Hematopoietic multipotent progenitor cell treated with erythropoietin and hydrocortisone succinate and interleukin-3 and kit ligand, for 8 days (in vitro differentiated cells): ENCODE measurements around the gene KIF18A.
"Not testable (repeated sequence)": the region's sequence is repeated elsewhere in the genome, so short reads cannot be mapped to it uniquely, and the experiment has no call there.

Source experiments
- DNase-seq: peaks from one replicate; pipeline ENCODE4 v3.0.0-alpha.2; 2015

The KIF18A gene

DNA sequence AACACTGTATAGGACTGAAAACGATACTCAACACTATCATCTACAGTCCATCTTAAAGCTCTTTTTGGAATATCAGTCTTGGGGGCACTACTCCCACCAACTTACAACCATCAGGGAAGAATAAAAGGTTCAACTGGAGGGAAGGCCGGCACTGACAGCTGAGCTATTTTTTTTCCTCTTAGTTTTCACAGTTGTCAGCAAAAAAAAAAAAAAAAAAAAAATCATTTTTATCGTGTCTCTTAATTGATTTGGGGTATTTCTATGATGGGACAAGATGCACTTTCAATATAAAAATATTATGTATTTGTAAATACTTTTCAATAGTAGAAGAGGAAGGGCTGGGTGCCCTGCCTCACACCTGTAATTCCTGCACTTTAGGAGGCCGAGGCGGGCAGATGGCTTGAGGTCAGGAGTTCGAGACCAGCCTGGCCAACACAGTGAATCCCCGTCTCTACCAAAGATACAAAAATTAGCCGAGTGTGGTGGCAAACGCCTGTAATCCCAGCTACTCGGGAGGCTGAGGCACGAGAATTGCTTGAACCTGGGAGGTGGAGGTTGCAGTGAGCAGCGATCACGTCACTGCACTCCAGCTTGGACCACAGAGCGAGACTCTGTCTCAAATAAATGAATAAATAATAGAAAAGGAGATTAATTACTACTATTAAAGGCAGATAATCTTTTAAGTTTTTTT, 1.5 kb downstream of the KIF18A start:
- DNase-seq = no peak

DNA sequence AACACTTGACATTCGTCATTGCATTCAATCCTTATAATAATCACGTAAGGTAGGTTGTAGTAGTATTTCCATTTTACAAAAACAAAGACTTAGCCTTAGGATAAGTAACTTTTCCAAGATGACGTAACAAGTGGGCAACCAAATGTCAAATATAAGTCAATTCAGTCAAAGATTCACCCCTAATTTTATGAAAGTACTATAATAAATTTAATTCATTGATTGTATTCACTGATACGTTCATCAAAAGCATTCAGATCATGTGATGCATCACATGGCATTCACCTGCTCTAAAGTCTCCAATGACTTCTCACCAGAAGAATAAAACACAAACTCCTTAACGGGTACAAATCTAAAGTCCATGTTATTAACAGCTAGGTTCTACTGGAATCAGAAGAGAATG, 2.1 kb downstream of the KIF18A start:
- peak; percentile 14 for DNase-seq

- no peak for DNase-seq
These were observed 3.0 kb downstream of the KIF18A start for GRCh38 chr11:28104984-28105383.

- no peak for DNase-seq
These were observed 3.5 kb downstream of the KIF18A start for GRCh38 chr11:28104425-28104824.

DNA sequence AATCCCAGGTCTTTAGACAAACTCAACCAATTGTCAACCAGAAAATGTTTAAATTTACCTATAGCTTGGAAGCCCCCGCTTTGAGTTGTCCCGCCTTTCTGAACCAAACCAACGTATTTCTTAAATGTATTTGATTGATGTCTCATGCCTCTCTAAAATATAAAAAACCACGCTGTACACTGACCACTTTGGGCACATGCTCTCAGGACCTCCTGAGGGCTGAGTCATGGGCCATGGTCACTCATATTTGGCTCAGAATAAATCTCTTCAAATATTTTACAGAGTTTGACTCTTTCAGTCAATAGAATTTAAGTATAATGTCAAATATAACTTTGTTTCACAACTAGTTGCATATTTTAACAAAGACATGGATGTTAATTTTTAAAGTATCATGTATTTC, 5.7 kb downstream of the KIF18A start:
- DNase-seq = not testable (repeated sequence)

- DNase-seq = no peak
These were observed 7.3 kb downstream of the KIF18A start for GRCh38 chr11:28100665-28101064.

GRCh38 chr11:28099715-28100114, 8.2 kb downstream of the KIF18A start:
- no peak for DNase-seq

DNA sequence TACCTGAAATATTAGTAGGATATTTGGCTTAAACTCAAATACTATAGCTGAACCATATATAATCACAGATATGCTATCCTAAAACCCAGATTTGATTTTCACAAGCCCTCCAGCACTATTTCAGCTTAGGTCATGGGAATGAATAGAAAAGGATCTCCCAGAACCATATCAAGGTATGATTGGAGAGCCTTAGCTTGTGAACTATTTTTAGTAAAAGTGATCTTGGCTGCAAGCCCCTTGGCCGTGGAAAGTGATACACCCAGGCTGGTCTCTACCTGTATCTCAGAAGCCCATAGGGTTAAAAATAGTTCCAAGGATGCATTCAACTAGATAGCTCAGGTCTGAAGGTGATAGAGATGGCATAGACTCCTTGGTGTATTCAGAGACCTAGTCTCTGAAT, 9.7 kb downstream of the KIF18A start:
- DNase-seq = no peak

DNA sequence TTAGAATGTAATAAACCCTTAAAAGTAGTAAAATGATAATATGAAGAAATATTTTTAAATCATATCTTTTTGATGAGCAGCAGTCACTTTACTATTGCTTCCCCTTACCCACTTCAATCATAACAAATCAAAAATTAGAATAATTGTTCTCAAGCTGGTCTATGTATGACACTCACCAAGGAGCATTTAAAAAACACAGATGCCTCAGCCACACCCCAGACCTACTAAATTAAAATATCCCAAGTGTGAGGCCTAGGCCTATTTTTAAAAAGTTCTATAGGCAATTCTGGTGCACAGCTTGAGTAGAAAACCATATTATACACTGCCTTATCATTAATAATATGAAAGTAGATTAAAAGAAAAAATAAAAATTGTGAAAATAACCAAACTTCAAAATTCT, 15.2 kb downstream of the KIF18A start:
- DNase-seq = no peak

DNA sequence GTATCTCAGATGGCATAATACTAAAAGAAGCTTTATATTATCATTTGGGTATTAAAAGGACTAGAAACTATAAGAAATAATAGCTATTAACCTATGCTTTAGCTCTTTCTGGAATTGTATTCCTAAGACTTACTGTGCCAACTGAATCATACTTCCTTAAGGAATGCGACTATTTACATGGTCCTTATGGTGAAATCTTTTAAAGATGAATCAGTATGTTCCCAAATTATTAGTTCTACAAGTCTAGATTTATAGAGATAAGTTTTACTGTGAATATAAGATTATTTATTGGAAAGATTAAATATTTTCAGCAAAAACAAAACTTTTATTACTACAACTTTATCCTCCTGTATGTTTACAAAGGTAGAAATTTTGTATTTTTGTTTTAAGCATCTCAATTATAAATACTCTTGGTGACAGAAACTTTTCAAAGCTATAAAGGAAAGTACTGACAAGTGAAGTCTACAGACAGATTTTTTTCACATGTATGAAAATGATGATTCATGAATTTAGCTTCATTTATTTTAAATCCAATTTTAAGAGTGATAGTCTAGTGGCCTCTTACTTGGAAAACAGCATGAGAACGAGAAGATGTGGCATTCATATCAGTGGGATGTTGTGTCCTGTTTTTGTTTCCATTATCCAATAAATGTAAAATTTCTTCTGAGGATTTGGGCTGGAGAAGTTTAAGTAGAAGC, 17.8 kb downstream of the KIF18A start:
- no peak for DNase-seq

DNA sequence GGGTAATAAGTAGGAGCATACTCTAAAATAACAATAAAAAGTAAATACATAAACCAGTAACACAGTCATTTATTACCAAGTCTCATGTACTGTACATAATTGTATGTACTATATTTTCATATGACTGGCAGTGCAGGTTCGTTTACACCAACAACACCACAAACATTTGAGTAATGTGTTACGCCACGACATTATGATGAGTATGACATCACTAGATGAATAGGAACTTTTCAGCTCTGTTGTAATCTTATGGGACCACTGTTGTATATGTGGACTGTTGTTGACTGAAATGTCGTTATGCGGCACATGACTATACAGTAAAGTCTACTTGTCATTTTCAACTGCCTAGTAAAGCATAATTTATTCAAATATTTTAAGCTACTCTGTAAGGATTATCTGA, 18.6 kb downstream of the KIF18A start:
- DNase-seq = no peak

DNA sequence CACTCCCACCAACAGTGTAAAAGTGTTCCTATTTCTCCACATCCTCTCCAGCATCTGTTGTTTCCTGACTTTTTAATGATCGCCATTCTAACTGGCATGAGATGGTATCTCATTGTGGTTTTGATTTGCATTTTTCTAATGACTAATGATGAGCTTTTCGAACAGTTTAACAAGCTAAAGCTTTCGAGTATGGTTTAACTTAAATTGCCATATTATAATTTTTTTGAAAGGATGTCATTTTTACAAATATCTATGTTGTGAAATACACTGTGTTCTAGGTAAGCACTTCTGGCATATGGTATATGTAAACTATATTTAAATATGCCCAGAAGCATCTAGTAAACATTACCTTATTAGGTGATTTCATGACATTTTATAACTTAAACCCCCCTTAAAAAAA, 20.3 kb downstream of the KIF18A start:
- not testable (repeated sequence) for DNase-seq

- DNase-seq = not testable (repeated sequence)
These were observed 20.8 kb downstream of the KIF18A start for GRCh38 chr11:28087192-28087591.

DNA sequence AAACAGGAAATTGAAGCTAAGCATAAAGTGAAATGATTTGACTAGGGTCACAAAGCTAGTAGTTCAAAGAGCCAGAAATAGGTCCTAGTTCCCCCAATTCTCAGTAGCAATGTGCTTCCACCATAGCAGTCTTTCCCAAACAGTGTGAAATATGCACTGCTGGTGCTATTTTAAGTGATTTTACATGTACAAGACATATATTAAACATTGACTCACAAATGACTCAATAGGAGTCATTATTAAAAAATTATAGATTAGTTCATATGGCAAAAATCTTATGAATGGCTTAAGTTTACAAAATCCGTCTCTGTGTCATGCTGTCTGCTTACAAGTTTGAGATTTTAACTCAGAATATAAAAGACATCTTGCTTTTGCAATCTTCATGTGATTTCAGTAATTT, 21.4 kb downstream of the KIF18A start:
- DNase-seq = no peak

GRCh38 chr11:28083118-28083517, 24.8 kb downstream of the KIF18A start:
- DNase-seq = no peak

DNA sequence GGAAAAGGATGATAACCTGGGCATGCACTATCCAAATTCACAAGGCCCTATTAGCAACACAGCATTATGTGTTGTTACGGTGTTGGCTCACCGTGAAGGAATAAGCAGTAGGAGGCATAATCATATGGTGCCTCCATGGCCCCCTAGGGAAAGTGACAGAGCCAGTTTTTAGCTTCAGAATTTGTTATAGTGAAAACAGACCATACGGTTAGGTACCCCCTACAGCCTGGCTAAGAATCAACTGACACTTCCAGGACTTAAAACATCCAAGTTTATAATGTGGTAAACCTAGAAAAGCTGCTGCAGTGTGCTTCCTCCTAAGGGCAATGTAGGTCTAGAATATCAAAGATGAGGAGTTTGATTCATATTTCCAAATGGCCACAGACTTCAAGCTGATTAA, 30.4 kb downstream of the KIF18A start:
- DNase-seq = no peak

DNA sequence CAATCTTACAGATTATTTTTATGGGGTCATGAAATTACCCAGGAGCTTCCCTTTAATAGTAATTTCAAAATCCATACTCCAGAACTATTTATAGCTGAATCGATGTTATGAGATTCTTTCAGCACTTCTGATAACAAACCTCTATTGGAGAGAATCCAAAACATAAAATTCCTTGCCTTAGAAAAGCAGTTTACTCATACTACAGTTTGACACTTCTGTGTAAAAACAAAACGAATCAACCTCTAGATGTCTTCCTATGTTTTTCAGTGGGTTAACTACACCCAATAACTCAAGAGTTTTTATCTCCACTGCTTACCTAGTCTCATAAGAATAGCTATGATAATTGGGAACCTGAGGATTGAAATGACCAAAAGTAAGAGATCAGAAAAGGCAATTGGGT, 35.6 kb downstream of the KIF18A start:
- DNase-seq = no peak

DNA sequence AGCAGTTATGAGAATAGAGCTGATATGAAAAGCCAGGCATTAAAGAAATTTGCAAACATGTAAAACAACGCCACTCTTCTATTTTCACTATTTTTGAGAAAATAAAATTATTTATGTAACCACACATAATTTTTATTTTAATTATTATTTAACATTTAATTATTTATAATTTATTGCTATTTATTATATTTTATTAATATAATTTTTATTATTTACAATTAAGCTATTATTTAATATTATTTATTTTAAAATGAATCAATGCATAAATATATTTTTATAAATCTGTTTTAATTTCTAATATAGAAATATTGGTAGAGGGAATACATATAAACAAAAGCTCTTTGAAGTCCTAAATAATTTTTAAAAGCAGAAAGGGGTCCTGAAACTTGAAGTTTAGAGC, 36.7 kb downstream of the KIF18A start:
- DNase-seq = no peak

DNA sequence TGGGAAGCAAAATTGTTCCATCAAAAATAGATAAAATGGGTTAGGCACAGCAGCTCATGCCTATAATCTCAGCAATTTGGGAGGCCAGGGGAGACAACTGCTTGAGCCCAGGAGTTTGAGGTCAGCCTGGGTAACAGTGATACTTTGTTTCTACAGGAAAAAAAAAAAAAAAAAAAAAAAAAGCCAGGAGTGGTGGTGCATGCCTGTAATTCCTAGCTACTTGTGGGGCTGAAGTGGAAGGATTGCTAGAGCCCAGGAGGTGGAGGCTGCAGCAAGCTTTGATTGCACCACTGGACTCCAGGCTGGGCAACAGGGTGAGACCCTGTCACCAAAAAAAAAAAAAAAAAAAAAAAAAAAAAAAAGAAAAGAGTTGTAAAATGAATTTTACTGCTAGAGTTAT, 49.6 kb downstream of the KIF18A start:
- DNase-seq = no peak

DNA sequence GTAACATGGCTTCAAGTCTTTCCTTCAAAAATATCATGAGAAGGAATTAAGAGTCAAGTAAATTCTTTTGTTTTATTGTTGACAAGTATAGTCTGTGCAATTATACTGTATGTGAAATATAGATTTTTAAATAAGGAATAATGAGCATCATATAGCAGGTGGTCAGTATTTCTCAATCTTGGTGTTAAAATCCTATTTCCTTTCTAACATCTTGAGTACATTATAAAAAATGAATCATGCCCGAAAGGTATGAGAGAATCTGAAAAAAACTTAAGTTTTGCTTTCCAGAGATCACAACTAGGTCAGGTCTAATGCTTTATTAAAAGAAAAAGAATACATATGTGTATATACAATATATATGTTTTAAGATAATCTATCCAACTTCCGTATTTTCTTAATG, 53.1 kb downstream of the KIF18A start:
- no peak for DNase-seq

DNA sequence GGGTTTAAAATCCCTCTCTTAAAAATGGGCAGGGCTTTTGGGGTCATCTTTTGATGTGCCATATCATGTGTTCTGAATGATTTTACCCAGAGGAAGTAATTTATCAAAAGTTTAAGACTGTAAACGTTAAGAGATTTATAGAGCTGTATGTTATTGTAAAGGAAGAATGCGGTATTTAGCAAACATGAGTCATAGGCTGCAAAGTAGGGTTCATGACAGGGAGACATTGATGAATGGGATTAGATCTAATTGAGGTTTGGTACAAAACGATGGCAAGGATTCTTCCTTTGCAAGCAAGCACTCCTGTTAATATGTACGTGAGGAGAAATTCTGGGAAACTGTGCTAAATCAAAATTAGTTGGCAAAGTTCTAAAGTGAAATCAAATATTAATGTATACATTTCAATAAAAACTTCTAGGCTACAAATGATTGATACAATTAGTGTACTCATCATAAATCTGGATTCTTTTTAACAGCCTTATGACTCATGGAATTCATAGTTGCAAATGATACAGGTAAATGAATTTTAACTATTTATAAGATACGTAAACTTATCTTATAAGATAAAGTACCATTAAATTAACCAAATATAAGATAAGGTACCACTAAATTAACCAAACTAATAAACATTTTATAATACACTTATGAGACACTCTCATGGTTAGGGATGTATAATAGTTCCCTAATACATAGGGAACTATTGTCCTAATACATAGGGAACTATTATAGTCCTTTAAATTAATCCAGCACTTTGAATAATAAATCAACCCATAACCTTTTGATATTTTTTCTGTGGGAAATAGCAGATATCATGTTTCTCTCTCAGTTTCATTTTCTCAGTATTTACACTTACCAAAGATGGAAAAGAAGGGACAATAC, 58.4 kb downstream of the KIF18A start:
- DNase-seq = no peak

- DNase-seq = no peak
These were observed 59.1 kb downstream of the KIF18A start for GRCh38 chr11:28048812-28049211.

DNA sequence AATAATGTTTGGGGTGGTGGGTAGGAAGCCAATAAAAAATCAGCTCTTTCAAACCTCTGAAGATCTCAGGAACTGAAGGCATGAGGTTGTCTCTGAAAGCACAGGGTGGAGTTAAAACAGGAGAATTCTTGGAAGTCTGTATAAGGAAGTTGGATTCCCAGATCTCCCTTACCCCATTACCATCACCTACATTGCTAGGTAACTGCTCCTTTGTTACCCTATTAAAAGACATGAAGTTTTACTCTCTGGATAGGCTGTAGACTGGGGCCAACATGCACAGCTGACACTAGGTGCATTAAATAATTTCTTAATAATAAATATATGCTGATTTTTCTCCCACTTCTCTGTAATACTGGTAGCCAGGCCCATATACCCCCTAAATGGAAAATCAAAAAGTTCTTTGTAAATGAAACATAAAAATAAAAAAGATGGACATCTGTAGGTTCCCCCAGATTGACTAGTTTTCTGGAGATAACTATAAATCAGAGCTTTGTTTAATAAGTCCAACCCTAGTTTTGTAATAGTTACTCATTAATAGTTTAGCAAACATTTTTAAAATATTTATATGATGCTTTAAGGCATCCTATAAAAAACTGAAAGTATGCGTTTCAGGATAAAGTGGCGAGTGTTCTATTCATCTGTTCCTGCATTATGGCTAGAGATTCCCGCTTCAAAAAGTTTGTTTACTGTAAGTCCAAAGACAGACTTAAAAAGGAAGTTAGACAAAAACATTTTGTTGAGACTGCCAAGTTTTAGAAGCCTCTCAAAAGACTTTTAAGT, 63.8 kb downstream of the KIF18A start:
- DNase-seq = no peak
